Measurements from ENCODE around the gene GBX2.

Gene GBX2
- 0 reads per million in 3 experiments for total RNA-seq

DNA sequence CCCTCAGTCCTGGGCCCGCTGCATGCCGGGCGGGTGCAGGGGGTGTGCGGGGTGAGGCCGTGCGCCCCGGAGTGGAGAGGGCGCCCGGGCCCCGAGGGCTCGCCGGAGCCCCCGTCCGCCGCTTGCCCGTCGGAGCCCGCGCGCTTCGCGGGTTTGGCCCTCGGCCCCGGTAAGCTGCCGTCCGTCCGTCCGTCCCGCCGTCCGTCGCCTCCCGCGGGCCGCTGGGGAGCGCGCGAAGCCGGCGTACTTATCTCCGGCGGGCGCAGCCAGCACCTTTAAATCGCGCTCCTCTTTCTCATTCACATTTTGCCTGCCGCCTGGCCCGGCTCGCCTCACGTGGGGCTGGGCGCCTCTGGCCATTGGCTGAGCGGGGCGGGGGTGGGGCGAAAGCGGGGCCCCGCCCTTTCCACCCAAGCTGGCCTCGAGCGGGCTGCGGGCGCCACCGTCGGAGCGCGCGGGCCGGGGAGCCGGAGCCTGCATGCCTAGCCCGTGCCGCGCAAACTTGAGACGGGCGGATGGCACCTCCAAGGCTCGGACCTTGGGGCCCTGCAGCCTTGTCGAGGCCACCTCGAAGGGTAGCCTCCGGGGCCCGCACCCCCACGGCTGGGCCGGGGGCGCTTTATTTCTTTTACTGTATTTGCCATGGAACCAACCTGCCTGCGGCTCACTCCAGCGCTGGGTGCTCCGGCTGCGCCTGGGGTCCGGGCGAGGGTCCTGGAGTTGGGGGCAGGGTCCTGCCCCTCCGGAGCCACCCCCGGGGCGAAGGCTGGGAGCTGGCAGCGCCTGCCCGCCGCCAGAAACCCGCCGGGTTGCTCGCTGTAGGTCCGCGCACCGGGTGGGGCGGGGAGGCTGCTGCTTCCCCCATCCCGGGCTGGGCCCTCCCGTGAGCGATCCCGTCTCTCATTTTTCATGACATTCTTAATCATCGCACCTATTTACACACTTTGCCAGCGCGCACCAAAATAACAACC lies at the start of gene GBX2:
TSS of gene GBX2 (minus strand) at position 277 of the 971 bp plus-strand sequence. CDS start 415 bp downstream, outside the sequence.
- no peak for DNase-seq

DNA sequence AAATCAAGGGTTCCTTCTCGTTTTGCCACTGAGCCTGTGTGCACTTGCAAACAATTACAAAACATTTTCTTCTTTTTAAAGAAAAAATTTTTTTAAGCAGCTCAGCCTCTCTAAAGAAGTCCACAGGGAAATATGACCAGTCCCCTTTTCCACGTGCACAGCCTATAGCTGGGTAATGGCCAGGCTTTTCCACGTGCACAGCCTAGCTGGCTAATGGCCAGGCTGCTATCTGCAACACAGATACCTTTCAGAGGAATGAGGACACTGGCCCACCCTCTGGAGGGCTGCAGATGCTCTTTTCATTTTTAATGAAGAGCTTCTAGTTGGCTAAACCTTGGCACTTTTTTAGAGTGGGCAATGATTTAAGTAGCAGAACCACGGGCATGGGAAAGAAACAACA lies 49.7 kb upstream of the GBX2 start:
- no peak for DNase-seq

DNA sequence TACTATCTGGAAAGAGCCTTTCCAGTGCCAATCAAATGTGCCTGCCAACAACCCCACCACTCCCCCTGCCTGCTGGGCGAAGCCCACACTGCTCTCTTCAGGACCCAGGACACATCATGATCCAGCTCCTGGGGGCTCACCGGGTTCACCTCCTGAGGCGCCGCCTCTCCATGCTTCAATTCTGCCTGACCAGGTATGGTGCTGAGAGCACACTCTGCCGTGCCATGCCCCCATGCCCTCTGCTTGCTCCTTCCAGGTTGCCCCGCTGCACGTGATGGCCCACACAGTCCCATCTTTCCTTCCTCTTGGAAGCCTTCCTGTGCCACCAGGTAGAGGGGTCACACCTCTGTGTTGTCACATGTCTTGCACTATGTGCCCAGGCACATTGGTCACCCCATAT lies 48.5 kb upstream of the GBX2 start:
- no peak for DNase-seq

DNA sequence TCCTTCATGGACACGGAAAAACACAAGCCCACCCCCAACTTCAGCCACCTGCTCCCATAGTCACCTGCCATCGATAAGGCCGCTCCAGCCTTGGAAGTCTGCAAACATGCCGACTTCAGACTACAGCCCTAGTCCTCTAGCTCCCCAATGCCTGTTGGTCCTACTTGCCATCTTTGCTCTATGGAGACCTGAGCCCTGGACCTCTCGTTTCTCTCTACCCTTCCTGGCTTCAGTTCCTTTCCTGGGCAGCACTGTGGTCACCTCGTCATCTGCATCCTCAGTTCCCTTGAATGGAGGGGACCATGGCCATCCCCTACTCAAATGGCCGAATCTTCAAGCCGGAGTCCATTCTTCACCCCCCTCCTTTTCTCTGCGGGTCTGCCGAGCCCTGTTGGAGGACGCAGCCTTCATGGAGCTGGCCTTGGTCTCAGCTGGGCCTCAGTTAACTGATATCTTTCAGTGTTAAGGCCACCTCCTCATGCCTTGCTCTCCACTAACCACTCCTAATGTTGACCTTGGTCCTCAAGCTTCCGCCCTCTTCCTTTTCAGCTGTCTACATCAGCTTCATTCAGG lies 47.7 kb upstream of the GBX2 start:
- no peak for DNase-seq

DNA sequence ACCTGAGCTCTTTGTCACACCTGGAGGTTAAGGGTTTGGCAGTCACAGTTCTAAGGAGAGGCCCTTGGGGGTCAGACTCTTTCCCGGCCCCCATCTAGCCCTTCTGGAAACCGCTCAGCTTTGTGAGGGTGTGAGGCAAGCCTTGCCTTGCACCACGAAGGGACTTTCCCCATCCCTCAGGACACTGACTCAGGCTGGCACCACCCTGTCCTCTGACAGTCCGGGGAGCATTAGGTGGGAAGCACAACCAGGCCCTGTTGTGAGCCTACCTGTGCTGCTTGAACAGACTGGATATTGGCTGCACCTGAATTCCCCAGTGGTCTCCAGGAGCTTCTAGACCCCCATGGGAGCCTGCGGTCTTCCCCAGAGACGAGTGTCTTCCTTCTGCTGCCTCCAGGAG lies 47.0 kb upstream of the GBX2 start:
- DNase-seq: no peak

DNA sequence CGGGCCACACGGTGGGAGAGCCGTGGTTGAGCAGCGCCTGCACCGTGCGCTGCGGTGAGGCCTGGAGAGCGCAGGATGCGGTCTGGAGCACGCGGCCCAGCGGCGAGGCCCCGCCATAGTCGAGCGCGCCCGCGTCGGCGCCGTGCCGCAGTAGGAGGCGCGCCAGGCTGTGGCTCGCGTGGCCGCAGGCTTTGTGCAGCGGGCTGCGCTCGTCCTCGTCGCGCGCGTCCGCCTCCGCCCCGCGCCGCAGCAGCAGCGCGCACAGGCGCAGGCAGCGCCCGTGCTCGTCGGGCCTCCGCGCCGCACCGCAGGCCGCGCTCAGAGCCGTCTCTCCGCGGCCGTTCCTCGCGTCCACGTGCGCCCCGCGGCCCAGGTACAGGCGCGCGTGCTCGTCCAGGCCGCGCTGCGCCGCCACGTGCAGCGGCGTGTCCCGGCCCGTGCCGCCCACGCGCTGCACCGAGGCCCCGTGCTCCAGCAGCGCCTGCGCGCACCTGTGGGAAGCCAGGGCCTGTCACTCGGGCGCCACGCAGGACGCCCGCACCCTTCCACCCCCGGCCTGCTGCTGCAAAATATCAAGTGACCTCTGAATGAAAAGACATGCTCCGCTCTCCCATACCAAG lies 46.3 kb upstream of the GBX2 start:
- no peak for DNase-seq

DNA sequence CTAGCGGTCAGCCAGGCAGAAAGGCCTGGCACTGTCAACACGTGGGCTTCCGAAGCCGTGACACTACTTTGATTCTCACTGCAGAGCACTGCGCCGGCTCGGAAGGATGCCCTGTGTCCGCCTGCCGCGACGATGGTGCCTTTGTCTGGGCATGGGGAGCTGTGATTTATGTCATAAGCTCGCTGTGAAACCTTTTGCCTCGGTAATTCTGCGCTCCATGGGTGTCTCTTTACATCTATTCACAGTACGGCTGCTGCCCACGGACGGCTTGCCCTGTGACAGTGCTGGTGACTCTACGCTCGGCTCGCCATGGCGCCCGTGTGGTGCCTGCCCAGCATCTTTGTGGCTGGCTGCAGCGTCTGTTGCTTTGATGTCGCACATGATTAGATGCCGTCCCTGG lies 43.1 kb upstream of the GBX2 start:
- no peak for DNase-seq

DNA sequence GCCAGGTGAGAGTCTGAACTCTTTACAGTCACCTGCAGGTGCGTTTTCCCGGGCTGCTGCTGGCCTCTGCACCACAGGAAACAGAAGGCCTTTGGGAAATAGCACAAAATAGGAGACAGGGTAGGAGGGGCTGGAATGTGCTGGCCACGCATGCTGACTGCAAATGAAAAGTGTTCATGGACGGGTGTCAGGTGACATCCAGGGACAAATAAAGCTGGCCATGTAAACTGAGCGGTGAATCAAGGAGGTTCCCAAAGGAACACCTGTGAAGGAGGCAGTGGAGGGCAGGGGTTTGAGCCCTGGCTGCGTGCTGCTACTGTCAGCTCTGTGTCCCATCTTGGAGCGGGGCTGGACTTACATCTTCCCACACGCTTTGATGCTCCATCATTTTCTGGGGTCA lies 42.4 kb upstream of the GBX2 start:
- DNase-seq: no peak

DNA sequence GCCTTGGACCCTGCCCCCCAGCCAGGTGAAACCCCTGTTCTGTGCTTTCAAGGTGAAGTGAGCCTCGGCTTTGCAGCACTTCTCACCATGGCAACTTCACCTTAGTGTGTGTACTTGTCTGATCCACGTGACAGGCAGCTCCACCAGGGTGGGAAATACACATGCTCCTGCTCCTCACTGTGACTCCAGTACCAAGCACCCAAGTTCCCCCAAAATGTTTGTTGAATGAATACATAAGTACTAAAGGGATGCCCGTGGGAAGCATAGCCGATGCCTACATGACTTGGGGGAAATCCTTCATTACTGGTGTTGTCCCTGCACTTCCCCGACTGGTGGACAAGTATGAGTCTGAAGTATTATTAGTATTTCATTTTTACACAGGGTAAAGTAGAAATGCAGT lies 41.8 kb upstream of the GBX2 start:
- no peak for DNase-seq

DNA sequence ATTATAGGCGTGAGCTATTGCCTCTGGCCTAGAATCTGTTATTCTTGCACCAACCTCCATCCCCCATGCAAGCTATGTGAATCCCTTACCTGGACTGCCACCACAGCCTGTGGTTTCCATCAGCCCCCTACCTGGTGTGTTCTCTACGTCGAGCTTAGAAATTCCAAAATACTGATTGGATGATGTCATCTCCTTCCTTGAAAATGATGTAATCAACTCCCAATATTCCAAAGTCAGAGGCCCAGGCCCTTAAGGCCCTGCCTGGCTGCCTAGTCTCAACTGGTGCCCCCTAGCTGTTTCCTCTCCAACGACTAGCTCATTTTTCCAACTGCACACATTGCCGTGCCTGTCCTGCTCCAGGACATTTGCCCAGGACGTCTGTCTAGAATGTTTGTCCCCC lies 41.3 kb upstream of the GBX2 start:
- DNase-seq: no peak

DNA sequence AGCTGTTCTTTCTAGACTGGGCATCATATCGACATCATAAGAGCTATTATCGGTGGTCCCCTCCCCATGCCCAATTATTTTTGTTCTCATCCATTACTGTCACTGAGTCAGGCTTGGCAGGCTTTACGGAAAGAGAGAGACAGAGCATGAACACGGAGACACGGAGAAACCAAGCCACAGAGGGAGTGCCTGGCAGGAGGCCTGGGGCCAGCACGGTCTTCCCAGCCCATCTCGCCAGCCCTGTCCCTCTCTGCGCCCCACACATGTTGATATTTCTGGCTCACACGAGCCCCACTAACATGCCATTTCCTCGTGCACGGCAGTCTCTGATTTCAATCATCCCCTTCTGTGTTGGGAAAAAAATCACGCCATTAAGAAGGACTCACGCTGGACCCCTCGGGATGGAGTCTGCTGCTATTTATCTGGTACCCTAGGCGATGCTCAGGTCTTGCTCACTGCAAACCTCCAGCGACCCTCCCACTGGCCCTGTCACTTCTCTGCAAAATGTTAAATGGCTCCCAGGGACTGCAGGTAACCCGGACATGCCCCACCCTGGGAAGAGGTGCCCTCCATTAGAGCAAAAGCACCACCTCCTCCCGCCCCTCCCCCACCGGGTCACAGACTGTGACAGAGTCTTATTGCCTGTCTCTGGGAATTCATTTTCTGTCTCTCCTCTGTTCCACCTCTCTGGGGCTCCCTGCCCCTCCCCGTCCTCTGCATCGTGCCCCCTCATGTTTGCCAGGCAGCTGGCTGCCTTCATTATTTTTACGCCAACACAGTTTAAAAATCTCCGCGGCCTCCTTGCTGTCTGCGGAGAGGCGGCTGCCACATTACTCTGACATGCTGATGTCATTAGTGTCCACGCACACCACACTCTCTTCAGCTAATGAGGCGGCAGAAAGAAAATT lies 40.1 kb upstream of the GBX2 start:
- no peak for DNase-seq

DNA sequence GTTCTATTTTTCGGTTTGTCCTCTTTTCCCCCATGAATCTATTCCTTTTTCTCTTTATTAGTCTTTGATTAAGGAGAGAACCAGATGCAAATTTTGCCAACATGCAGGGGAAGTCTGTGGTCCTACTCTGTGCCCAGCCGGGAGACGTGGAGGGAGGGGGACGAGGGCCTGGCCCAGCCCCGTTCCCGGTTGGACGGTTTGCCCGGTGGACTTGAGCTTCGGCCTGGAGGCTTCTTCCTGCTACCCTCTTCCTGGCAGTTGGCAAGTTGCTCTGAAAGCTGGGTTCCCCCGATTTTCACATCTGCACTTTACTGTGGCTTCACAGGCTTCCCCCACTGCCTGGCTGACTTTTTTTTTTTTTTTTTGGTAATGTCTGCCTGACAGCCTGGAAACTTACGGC lies 39.3 kb upstream of the GBX2 start:
- no peak for DNase-seq

DNA sequence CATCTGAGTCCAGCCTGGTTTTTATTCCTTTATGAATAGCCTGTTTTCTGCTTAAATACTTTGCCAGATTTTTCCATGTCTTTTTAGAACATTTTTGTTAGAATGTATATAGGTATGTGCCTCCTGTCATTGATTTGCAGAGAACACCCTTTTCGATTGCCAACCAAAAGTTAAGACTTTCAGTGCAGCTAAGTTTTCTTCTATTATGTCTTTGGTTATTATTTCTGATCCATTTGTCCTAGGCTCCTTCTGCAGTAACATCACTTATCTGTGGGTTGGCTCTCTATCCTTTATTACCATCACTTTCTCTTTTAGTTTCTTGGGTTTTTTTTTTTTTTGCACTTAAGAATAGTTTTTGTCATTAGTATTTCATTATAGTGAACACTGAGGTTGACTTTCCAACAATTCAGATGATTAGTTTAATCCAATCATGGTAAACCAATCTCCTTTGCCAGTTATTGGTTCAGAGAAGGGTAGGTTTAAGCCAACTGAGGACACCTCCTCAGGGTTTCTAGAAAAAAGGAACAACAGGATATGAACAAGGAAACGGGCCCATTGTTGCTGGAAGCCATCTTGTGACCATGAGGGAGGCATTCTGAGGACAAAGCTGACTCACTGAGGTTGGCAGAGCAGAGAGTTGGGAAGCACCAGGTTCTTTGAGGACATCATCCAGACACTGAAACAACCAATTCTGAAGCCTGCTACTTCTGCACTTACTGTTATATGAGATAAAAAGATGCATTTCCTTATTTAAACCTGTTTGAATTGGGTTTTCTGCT lies 37.9 kb upstream of the GBX2 start:
- DNase-seq: no peak

DNA sequence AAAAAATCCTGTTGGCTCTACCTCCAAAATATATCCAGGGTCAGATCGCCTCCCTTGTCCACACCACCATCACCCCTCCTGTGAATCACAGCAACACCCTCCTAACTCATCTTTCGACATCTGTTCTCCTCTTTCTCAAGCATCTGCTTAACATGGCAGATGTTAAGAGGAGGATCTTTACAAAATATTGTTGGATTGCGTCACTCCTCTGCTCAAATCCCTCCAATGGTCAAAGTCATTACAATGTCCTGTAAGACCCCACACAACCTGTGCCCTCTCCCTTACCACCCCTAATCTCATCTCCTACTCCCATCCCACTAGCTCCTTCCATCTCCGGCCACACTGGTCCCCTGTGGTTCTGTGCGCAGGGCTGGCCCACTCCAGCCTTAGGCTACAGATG lies 36.8 kb upstream of the GBX2 start:
- no peak for DNase-seq

DNA sequence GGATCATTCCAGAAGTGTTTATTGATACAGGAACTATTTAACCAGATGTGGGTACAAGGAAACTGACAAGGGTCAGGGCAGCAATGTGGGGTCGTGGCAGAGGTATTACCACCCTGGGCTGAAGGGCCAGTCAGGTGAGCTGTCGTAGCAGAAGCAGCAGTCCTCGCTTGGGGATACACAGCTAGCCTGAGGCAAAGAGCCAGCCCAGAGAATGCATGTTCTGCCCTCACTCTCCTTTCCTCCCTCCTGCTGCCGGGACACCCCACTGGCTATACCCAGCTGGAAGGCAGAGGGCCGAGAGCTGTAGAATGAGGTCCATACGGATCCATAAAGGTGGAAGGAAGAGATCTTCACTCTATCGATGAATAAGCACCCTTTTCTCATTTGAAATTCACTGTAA lies 32.2 kb upstream of the GBX2 start:
- DNase-seq: no peak

DNA sequence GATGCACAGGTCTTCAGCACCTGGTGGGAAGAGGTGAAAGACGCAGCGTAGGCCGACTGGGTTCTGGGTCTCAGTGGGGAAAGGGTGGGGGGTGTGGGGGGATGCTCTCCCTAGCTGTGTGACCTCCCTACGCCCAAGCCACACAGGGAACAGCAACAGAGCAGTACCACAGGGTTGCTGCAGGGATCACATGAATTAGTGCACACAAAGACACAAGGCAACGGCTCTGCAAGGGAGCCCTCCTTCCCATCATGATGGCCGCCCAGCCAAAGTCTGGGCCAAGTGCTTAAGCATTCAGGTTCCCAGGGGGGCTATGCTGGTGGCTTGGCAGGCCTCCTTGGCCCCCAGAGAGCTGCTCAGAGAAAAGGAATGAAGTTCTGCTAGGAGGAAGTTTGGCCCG lies 28.2 kb upstream of the GBX2 start:
- no peak for DNase-seq

DNA sequence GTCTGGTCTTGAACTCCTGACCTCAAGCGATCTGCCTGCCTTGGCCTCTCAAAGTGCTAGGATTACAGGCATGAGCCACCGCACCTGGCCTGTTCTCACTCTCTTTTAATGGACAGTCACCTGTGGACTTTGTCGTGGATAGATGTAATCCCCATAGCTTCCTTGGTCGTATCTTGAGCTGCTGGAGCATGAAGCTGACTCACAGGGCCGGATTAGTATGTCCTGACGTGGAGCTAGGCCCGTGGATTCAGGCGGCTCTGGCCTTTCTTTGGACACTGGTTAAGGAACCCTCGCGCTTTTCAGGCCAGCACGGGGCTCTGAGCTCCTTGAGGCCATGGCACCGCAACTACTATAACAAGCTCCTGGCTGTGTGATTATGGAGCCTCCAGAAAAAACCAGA lies 27.5 kb upstream of the GBX2 start:
- DNase-seq: no peak

DNA sequence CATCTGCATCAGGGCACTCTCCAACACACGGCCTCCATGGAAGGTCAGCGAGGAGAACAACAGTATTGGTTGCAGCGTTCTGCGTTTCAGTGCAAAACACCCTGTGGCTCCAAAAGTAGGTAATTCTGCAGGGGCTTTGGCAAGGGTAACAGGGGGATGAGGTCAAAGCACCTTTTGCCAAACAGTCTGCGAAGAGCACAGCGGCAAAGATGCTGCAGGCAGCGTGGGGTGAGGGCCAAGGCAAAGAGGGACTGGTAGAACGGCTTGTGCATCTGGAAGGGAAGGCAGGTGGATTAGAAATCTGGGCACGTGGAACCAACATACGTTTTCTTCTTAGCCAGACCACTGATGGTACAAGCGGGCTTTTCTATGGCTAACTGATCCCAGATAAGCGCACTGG lies 26.6 kb upstream of the GBX2 start:
- no peak for DNase-seq

DNA sequence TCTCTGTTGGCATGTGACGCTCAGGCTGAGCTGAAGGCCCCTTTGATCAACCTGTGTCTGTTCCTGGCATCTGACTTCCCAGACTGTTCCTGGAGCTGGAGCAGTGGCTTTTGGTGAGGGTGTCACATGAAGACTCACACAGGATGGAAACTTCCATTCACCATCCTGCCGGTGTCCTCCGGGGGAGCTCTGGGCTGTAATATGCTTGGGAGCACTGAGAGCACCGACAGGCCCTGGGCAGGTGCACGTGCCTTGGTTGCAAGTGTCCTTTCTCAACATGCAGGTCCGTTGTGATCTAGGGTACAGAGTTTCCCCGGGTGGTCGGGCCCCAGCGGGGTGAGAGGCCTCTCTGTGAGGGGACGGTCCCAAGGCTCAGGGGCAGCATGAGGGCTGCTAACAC lies 24.8 kb upstream of the GBX2 start:
- DNase-seq: no peak

DNA sequence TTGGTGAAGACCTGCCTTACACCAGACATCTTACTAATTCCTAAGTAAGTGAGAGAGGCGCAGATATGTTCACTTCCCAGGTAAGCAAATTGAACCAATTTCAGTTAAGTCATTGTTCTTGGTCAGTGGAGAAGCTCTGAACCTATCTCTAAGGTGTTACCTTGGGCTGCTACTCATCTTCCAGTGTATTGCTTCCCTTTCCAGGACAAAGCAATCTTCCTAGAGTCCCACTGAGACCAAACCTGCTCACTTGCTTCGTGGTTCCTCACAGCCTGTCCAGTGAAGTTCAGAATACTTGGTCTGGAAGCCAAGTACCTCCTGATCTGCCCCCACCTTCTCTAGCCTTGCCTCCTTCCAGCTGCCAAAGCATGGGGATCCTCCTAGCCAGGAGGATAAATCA lies 22.5 kb upstream of the GBX2 start:
- DNase-seq: no peak

DNA sequence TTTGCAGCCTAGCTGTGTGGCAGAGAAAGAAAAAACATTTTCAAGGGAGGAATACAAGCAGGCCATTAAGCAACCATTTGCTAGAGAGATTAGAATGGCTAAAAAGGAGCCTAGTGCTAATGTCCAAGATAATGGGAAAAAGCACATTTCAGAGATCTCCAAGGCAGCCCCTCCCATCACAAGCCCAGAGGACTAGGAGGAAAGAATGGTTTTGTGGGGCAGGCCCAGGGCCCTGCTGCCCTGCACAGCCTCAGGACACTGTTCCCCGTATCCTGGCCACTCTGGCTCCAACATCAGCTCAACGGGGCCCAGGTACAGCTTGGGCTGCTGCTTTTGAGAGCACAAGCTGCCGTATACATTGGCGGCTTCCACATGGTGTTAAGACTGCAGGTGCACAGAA lies 16.5 kb upstream of the GBX2 start:
- DNase-seq: no peak

DNA sequence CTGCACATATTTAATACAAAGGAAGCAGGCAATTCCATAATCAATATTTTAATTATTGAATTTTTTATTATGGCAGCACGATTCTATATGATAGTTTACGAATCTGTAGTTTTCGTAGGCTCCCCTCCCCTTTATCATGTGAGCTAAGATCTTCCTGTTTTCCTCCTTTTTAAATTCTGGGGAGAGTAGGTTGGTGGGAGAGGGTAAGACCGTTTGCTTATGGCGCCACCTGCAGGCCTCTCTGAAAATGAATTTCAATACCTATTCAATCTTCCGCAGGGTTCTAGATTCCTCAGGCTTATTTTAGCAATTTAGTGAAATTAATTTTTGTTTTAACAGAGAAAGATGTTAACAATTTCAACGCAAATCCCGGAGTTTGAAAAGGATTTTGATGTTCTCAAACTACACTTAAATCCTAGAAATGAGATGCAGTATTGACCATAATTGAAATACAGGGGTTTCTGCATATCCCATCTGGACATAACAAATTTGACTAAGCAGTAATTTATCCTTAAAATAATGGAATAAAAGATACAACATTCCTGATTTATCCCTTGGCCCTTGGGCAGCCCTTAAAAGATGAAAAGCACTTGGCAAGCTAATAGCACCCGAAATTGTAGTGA lies 12.8 kb upstream of the GBX2 start:
- DNase-seq: no peak

All from central memory CD4-positive, alpha-beta T cell (primary cell).